ENCODE data around the gene COPZ1. TPM values are rescaled to one million over a fixed set of nuclear protein-coding genes. Genes with fewer than 3 reads are reported as not detected.
A peak's percentile ranks its signal among the peaks of the same experiment; 100 is the strongest.

The COPZ1 gene
- total and polyA plus RNA-seq, 9 of the 15 experiments (the other 6 are each of a cell fraction or from before 2014, with no cell fraction given): 137 to 487 (median 233) TPM

- H3K79me2 ChIP-seq (ENCODE audit: control insufficient read depth, insufficient read depth, low read length): peaks cover 26% of the 10 kb centered on the region; the same call in 2 of the 3 replicates
- TF ChIP-seq TCF7L2 (IDR thresholded peaks at IDR 0.05; ENCODE audit: low read depth, low read length): no peak
- TF ChIP-seq OTX1 (CRISPR knock-in tag; IDR thresholded peaks at IDR 0.05): no peak
- peak; percentile 31; the same call in 1 of the 2 replicates for TF ChIP-seq L3MBTL2 (IDR thresholded peaks at IDR 0.05)
- no peak for TF ChIP-seq GABPB1 (CRISPR knock-in tag; IDR thresholded peaks at IDR 0.05)
- TF ChIP-seq, protein P1, sequence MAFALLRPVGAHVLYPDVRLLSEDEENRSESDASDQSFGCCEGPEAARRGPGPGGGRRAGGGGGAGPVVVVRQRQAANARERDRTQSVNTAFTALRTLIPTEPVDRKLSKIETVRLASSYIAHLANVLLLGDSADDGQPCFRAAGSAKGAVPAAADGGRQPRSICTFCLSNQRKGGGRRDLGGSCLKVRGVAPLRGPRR (CRISPR knock-in tag; IDR thresholded peaks at IDR 0.05): 0 out of 2 replicates have a peak, but pooled peaks have one; percentile 35
- no peak for TF ChIP-seq IRF2 (CRISPR knock-in tag; IDR thresholded peaks at IDR 0.05)
- TF ChIP-seq ZBTB49 (CRISPR knock-in tag; IDR thresholded peaks at IDR 0.05; ENCODE audit: borderline replicate concordance): no peak
- no peak for TF ChIP-seq MYNN (IDR thresholded peaks at IDR 0.05)
- no peak for TF ChIP-seq MYNN (CRISPR knock-in tag; IDR thresholded peaks at IDR 0.05)
- TF ChIP-seq PATZ1 (CRISPR knock-in tag; IDR thresholded peaks at IDR 0.05; ENCODE audit: borderline replicate concordance): no peak
- TF ChIP-seq DMBX1 (CRISPR knock-in tag; IDR thresholded peaks at IDR 0.05; ENCODE audit: borderline replicate concordance): peak; percentile 36; the same call in 1 of the 2 replicates
- TF ChIP-seq PHF21A (IDR thresholded peaks at IDR 0.05; ENCODE audit: borderline replicate concordance, low read depth): 0 out of 2 replicates have a peak, but pooled peaks have one; percentile 37
- TF ChIP-seq, protein P2, sequence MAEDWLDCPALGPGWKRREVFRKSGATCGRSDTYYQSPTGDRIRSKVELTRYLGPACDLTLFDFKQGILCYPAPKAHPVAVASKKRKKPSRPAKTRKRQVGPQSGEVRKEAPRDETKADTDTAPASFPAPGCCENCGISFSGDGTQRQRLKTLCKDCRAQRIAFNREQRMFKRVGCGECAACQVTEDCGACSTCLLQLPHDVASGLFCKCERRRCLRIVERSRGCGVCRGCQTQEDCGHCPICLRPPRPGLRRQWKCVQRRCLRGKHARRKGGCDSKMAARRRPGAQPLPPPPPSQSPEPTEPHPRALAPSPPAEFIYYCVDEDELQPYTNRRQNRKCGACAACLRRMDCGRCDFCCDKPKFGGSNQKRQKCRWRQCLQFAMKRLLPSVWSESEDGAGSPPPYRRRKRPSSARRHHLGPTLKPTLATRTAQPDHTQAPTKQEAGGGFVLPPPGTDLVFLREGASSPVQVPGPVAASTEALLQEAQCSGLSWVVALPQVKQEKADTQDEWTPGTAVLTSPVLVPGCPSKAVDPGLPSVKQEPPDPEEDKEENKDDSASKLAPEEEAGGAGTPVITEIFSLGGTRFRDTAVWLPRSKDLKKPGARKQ (CRISPR knock-in tag; IDR thresholded peaks at IDR 0.05): no peak
- TF ChIP-seq MTF1 (CRISPR knock-in tag; IDR thresholded peaks at IDR 0.05; ENCODE audit: borderline replicate concordance): 0 out of 2 replicates have a peak, but pooled peaks have one; percentile 21
- TF ChIP-seq RBM15 (IDR thresholded peaks at IDR 0.05; ENCODE audit: insufficient read depth, low read length): no peak
Observed at GRCh38 chr12:54359762-54360351, 34.9 kb downstream of the COPZ1 start.

More at GRCh38 chr12:54359762-54360351, 34.9 kb downstream of the COPZ1 start:
- ATAC-seq (no peak), DNase-seq (ENCODE audit: extremely low read depth in 1 of 4, low spot score in 3 of 4) (no peak), FAIRE-seq (no peak)
- peak overlapping the region; percentile 79 for H2AFZ ChIP-seq (ENCODE audit: low read depth, low read length)
- in situ Hi-C loops (cut with MboI): loop anchor here (10.0 kb wide), 2 partner anchors 65 to 375 kb away; partner anchors contain the start of gene HOXC10
- H3K9me3 ChIP-seq (replicated peaks; ENCODE audit: control insufficient read depth, insufficient read depth, low read depth, low read length): no peaks in the 10 kb centered on the region
- peak overlapping the region; percentile 89 for H3K27ac ChIP-seq (ENCODE audit: extremely low read depth, low read depth, low read length)
- POLR2A ChIA-PET: interaction anchor here (0.7 to 5.8 kb wide), 22 partner anchors 9 to 140 kb away, joined by 3 to 57 read pairs (median 8); partner anchors contain the start of genes CBX5, COPZ1, HNRNPA1 and NFE2
- H3K4me2 ChIP-seq (ENCODE audit: insufficient read depth, low read length): peak overlapping the region; percentile 77
- 19% methylated on average over 9 of the region's 9 CpGs for WGBS (ENCODE audit: insufficient coverage, low coverage, missing lambda C conversion rate)
- no peaks in the 10 kb centered on the region for H3K27me3 ChIP-seq (ENCODE audit: control insufficient read depth in 2 of 2, insufficient read depth in 2 of 2, low read length in 2 of 2)
- H3K9ac ChIP-seq (ENCODE audit: insufficient read depth in 1 of 2, low read depth in 2 of 2, low read length in 2 of 2): peak overlapping the region; percentile 70 to 72; a peak in 3 of 4 replicates
- H3K36me3 ChIP-seq (ENCODE audit: control insufficient read depth, insufficient read depth, low read length): no peaks in the 10 kb centered on the region
- intact Hi-C loops (cut with micrococcal nuclease): loop anchor here (1.0 to 10.0 kb wide), 6 partner anchors 23 to 375 kb away; partner anchors contain the start of genes CBX5, COPZ1, HNRNPA1 and HOXC10
- H3K4me1 ChIP-seq (replicated peaks in 1 of 2; ENCODE audit: control insufficient read depth in 2 of 2, insufficient read depth in 2 of 2, low read length in 2 of 2): peaks cover 34 to 43% of the 10 kb centered on the region in 2 experiments
- H3K4me3 ChIP-seq: peak overlapping the region; percentile 28
- H3K9me1 ChIP-seq (ENCODE audit: control insufficient read depth, insufficient read depth, low read length): no peaks in the 10 kb centered on the region
- H4K20me1 ChIP-seq (replicated peaks; ENCODE audit: control insufficient read depth, insufficient read depth, low read length): no peaks in the 10 kb centered on the region
- TSS peak; percentile 91 for BruUV-seq (replicated peaks)
- CTCF ChIA-PET (ENCODE audit: low intra/inter-chr PET ratio): interaction anchor here (0.8 to 3.9 kb wide), 10 partner anchors 20 to 144 kb away, joined by 3 to 34 read pairs (median 8); no protein-coding TSS in a partner anchor
